GM12891 (cell line): ENCODE measurements around the gene DGCR8.

ENCODE experiments used
- PAX5 ChIP-seq: IDR thresholded peaks from 2 replicates; pipeline ENCODE4 v1.6.1; 2011; ENCODE audit warnings: low read length, moderate library complexity, mild to moderate bottlenecking; ENCODE audit not compliant: insufficient read depth, severe bottlenecking
- POLR2A ChIP-seq: IDR thresholded peaks from 2 replicates; pipeline ENCODE4 v1.6.1; 2011; ENCODE audit warnings: low read depth, low read length, control low read depth
- POLR2AphosphoS5 ChIP-seq: IDR thresholded peaks from 2 replicates; pipeline ENCODE4 v1.6.1; 2011; ENCODE audit warnings: low read depth, low read length, control low read depth
- TAF1 ChIP-seq: IDR thresholded peaks from 2 replicates; pipeline ENCODE4 v1.6.1; 2011; ENCODE audit warnings: low read depth, low read length, control low read depth

DNA sequence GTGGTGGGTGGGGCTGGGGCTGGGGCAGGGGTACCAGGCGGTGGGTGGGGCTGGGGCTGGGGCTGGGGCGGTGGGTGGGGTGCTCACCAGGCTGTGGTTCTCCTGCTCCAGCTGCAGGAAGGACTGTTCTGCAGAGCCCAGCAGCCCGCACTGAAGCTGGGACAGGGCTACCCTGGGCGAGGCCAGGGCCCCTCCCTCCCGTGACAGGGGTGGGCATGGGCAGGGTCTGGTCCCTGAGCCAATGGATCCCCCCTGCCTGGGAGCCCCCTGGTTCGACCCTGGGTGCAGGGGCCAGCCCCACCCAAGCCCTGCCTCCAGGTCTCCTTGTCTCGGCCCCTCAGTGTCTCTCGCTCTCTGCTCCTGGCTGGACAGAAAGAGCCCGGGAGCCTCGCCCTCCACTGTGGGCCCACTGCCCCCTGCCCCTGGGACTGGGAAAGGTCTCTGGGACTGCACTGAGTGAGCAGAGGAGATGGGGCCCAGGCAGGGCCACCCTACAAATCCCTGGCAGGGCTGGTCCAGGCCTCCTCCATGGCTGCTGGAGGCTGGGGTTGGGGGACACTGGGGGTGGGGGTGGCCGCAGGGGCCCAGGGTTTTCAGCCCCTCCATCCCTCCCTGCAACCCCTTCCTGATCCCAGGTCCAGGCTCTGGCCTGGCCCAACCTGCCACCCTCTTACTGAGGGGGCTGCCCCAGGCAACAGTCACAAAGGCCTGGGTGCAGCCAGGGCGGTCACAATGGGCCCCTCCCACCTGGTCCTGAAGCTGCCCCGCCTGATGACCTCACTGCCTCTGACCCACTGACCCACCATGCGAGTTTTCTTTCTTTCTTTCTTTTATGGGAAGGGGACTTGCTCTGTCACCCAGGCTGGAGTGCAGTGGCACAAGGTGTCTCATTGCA is 70.6 kb downstream of the DGCR8 start, which contains the start of gene CCDC188:
- TF ChIP-seq POLR2A (no peak), TAF1 (no peak), POLR2AphosphoS5 (no peak), PAX5 (no peak)
